Progenitor cell of endocrine pancreas (in vitro differentiated cells): ENCODE results near the gene MEGF10. TPM values are rescaled to one million over a fixed set of nuclear protein-coding genes. Genes with fewer than 3 reads are reported as not detected.
"Not testable (repeated sequence)": the region's sequence is repeated elsewhere in the genome, so short reads cannot be mapped to it uniquely, and the experiment has no call there.

ENCODE experiments used
- DNase-seq: peaks from one replicate; pipeline ENCODE4 v3.0.0; 2021; ENCODE audit warnings: low spot score; ENCODE audit not compliant: unreplicated experiment
- H3K27ac Mint-ChIP-seq: 2 replicates; pipeline ENCODE4 v1.8.0; 2021; ENCODE audit warnings: mild to moderate bottlenecking, moderate library complexity, mixed read lengths
- H3K27me3 Mint-ChIP-seq: 2 replicates; pipeline ENCODE4 v1.8.0; 2021; ENCODE audit warnings: mixed read lengths
- H3K36me3 Mint-ChIP-seq: 2 replicates; pipeline ENCODE4 v1.8.0; 2022; ENCODE audit warnings: mixed read lengths; ENCODE audit not compliant: insufficient read depth
- H3K4me1 Mint-ChIP-seq: 2 replicates; pipeline ENCODE4 v1.8.0; 2021; ENCODE audit warnings: low read depth, mixed read lengths
- H3K4me3 Mint-ChIP-seq: 2 replicates; pipeline ENCODE4 v1.8.0; 2021; ENCODE audit warnings: low read depth, mild to moderate bottlenecking, moderate library complexity, mixed read lengths
- H3K9me3 Mint-ChIP-seq: 2 replicates; pipeline ENCODE4 v1.8.0; 2021; ENCODE audit warnings: low read depth, mixed read lengths
- CTCF ChIP-seq: fragments of 200-600 bp; sonication (generic); IDR thresholded peaks from one replicate; pipeline ENCODE4 v1.5.0; 2021; ENCODE audit warnings: antibody characterized with exemption, mild to moderate bottlenecking; ENCODE audit not compliant: unreplicated experiment
- total RNA-seq: library from RNA; stranded (reverse); gene quantifications from 2 replicates; pipeline ENCODE4 v1.2.1, GENCODE V29; 2021

Gene MEGF10
- total RNA-seq, 1 donor from 2014 or later, result 12.5 TPM

GRCh38 chr5:127296321-127296720 lies 5.7 kb downstream of the MEGF10 start:
- no peak for TF ChIP-seq CTCF
- Mint-ChIP-seq H3K36me3 (no peaks in the 10 kb centered on the region), H3K4me1 (peaks cover 16% of the 10 kb centered on the region), H3K4me3 (no peak overlapping the region), H3K27ac (no peak overlapping the region), H3K27me3 (peaks cover 32% of the 10 kb centered on the region), H3K9me3 (no peaks in the 10 kb centered on the region)
- DNase-seq, result no peak

GRCh38 chr5:127296894-127297293 lies 6.3 kb downstream of the MEGF10 start:
- Mint-ChIP-seq H3K27me3 (peaks cover 26% of the 10 kb centered on the region), H3K4me1 (peaks cover 11% of the 10 kb centered on the region)

GRCh38 chr5:127297348-127298035 lies 6.9 kb downstream of the MEGF10 start:
- Mint-ChIP-seq H3K4me1 (peaks cover 9% of the 10 kb centered on the region), H3K4me3 (no peak overlapping the region), H3K9me3 (no peaks in the 10 kb centered on the region), H3K27me3 (peaks cover 20% of the 10 kb centered on the region), H3K27ac (no peak overlapping the region), H3K36me3 (no peaks in the 10 kb centered on the region)
- no peak for DNase-seq
- TF ChIP-seq CTCF, result no peak

More at GRCh38 chr5:127296894-127297293, 6.3 kb downstream of the MEGF10 start:
- not testable (repeated sequence) for H3K9me3 Mint-ChIP-seq, DNase-seq, H3K36me3 Mint-ChIP-seq, H3K27ac Mint-ChIP-seq, H3K4me3 Mint-ChIP-seq

GRCh38 chr5:127298036-127298429 lies 7.4 kb downstream of the MEGF10 start:
- Mint-ChIP-seq H3K9me3 (no peaks in the 10 kb centered on the region), H3K4me3 (no peak overlapping the region), H3K27me3 (peaks cover 17% of the 10 kb centered on the region), H3K27ac (no peak overlapping the region), H3K4me1 (peaks cover 9% of the 10 kb centered on the region), H3K36me3 (no peaks in the 10 kb centered on the region)
- no peak for DNase-seq
- TF ChIP-seq CTCF, result no peak

GRCh38 chr5:127298656-127299055 lies 8.1 kb downstream of the MEGF10 start:
- Mint-ChIP-seq H3K4me1 (peaks cover 9% of the 10 kb centered on the region), H3K27ac (no peak overlapping the region)
- DNase-seq, result no peak

More at GRCh38 chr5:127298656-127299055, 8.1 kb downstream of the MEGF10 start:
- Mint-ChIP-seq H3K36me3 (no peaks in the 10 kb centered on the region), H3K9me3 (no peaks in the 10 kb centered on the region), H3K27me3 (peaks cover 11% of the 10 kb centered on the region), H3K4me3 (no peak overlapping the region)
- TF ChIP-seq CTCF, result no peak
